Loucy (cell line): ENCODE measurements around the gene SPATA9.
A peak's percentile ranks its signal among the peaks of the same experiment; 100 is the strongest.

Source experiments
- H2AFZ ChIP-seq: fragments of 200-600 bp; sonication (generic); 2 replicates; pipeline ENCODE4 v1.6.0; 2016; ENCODE audit warnings: antibody characterized with exemption, mild to moderate bottlenecking, low read length, moderate library complexity
- H3F3A ChIP-seq: fragments of 200-600 bp; 2 replicates; pipeline ENCODE4 v1.6.0; 2016; ENCODE audit warnings: antibody characterized with exemption, low read depth, mild to moderate bottlenecking
- H3K27me3 ChIP-seq: fragments of 200-600 bp; sonication (generic); 2 replicates; pipeline ENCODE4 v1.6.1; 2014; ENCODE audit warnings: low read length, mild to moderate bottlenecking; ENCODE audit not compliant: insufficient read depth, poor library complexity, severe bottlenecking
- H3K36me3 ChIP-seq: fragments of 200-600 bp; sonication (generic); 2 replicates; pipeline ENCODE4 v1.6.1; 2016; ENCODE audit warnings: low read length; ENCODE audit not compliant: insufficient read depth
- H3K4me1 ChIP-seq: fragments of 200-600 bp; sonication (generic); 2 replicates; pipeline ENCODE4 v1.5.1; 2014; ENCODE audit warnings: low read length, mild to moderate bottlenecking; ENCODE audit not compliant: insufficient read depth, poor library complexity, severe bottlenecking
- H3K4me2 ChIP-seq: fragments of 200-600 bp; sonication (generic); 2 replicates; pipeline ENCODE4 v1.6.0; 2014; ENCODE audit warnings: antibody characterized with exemption, low read length, low read depth, mild to moderate bottlenecking; ENCODE audit not compliant: poor library complexity, severe bottlenecking
- H3K4me3 ChIP-seq: fragments of 200-600 bp; sonication (generic); 2 replicates; pipeline ENCODE4 v1.5.1; 2014; ENCODE audit warnings: low read length, mild to moderate bottlenecking, mixed read lengths; ENCODE audit not compliant: poor library complexity, severe bottlenecking
- H3K79me2 ChIP-seq: fragments of 200-600 bp; sonication (generic); 2 replicates; pipeline ENCODE4 v1.6.1; 2014; ENCODE audit warnings: low read length; ENCODE audit not compliant: insufficient read depth
- H3K9ac ChIP-seq: fragments of 200-600 bp; sonication (generic); 2 replicates; pipeline ENCODE4 v1.6.0; 2014; ENCODE audit warnings: mild to moderate bottlenecking, low read depth, low read length, moderate library complexity; ENCODE audit not compliant: poor library complexity, severe bottlenecking
- H3K9me2 ChIP-seq: fragments of 200-600 bp; sonication (generic); replicated peaks from 2 replicates; pipeline ENCODE4 v1.6.1; 2016; ENCODE audit warnings: low read depth, low read length, mixed read lengths
- H3K9me3 ChIP-seq: fragments of 200-600 bp; sonication (generic); 2 replicates; pipeline ENCODE4 v1.6.1; 2014; ENCODE audit warnings: mild to moderate bottlenecking, antibody characterized with exemption, low read length, low read depth; ENCODE audit not compliant: insufficient read depth
- H4K20me1 ChIP-seq: fragments of 200-600 bp; sonication (generic); 2 replicates; pipeline ENCODE4 v1.6.0; 2014; ENCODE audit warnings: antibody characterized with exemption, low read length, mild to moderate bottlenecking; ENCODE audit not compliant: insufficient read depth, poor library complexity, severe bottlenecking
- EZH2phosphoT487 ChIP-seq: fragments of 200-600 bp; IDR thresholded peaks from 2 replicates; pipeline ENCODE4 v1.6.1; 2018; ENCODE audit warnings: antibody characterized with exemption, mild to moderate bottlenecking, moderate library complexity, borderline replicate concordance
- TF ChIP-seq, protein P1 (sequence below): fragments of 200-600 bp; sonication (generic); conservative IDR thresholded peaks from 2 replicates; pipeline ENCODE4 v1.5.1; 2014; ENCODE audit warnings: mild to moderate bottlenecking, antibody characterized with exemption, low read length

The SPATA9 gene

DNA sequence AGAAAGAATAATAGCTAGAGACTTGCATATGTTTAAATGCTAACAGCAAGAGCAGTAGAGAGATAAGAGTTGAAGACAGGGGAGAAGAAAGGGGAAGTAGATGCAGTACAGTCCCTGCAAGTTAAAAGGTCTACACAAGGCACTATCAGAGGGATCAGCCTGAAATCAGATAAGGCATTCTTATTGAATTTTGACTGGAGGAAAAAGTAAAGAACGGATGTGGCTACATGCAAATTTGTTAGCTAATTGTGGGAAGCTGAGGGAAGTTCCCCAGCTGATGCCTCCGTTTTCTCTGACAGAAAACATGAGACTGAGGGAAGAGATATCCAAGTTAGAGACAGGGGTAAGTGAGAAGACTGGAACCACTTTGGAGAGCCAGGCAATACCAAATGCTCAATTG, 35.4 kb upstream of the SPATA9 start:
- no peak overlapping the region for H2AFZ ChIP-seq
- H3K36me3 ChIP-seq: no peaks in the 10 kb centered on the region
- peak overlapping the region; percentile 37 for H3K4me3 ChIP-seq
- H3K9me3 ChIP-seq: no peaks in the 10 kb centered on the region
- H3K9me2 ChIP-seq: no peaks in the 10 kb centered on the region
- no peaks in the 10 kb centered on the region for H3K79me2 ChIP-seq
- H3K4me1 ChIP-seq: peaks cover 41% of the 10 kb centered on the region
- H4K20me1 ChIP-seq: no peaks in the 10 kb centered on the region
- H3K4me2 ChIP-seq: peak overlapping the region; percentile 72
- H3K9ac ChIP-seq: peak overlapping the region; percentile 35
- 0 out of 2 replicates have a peak, but pooled peaks cover 4% of the 10 kb centered on the region for H3F3A ChIP-seq
- H3K27me3 ChIP-seq: no peaks in the 10 kb centered on the region
- TF ChIP-seq, protein P1, sequence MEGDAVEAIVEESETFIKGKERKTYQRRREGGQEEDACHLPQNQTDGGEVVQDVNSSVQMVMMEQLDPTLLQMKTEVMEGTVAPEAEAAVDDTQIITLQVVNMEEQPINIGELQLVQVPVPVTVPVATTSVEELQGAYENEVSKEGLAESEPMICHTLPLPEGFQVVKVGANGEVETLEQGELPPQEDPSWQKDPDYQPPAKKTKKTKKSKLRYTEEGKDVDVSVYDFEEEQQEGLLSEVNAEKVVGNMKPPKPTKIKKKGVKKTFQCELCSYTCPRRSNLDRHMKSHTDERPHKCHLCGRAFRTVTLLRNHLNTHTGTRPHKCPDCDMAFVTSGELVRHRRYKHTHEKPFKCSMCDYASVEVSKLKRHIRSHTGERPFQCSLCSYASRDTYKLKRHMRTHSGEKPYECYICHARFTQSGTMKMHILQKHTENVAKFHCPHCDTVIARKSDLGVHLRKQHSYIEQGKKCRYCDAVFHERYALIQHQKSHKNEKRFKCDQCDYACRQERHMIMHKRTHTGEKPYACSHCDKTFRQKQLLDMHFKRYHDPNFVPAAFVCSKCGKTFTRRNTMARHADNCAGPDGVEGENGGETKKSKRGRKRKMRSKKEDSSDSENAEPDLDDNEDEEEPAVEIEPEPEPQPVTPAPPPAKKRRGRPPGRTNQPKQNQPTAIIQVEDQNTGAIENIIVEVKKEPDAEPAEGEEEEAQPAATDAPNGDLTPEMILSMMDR: no peak

DNA sequence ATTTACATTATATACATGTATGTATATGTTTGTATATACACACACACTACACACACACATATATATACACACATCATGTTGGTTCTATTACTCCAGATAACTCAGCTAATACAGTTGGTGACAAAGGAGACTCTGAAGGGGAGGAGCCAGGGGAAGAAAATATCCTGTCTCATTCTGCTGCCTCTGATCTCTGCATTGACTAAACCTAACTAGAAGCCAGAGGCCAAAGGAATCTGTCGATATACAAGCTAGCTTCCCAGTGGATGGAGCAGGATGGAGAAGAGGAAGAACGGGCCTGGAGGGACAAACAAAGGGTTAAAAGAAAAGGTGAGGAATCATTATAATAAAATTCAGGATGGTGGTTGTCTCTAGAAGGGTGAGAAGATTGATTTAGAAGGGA, 34.6 kb upstream of the SPATA9 start:
- Histone ChIP-seq H3F3A (0 out of 2 replicates have a peak, but pooled peaks cover 4% of the 10 kb centered on the region), H3K79me2 (no peaks in the 10 kb centered on the region), H4K20me1 (no peaks in the 10 kb centered on the region), H3K9ac (peak overlapping the region; percentile 35), H3K9me3 (no peaks in the 10 kb centered on the region), H3K9me2 (no peaks in the 10 kb centered on the region), H3K4me2 (peak overlapping the region; percentile 72), H3K4me3 (peak overlapping the region; percentile 37), H3K36me3 (no peaks in the 10 kb centered on the region), H2AFZ (no peak overlapping the region), H3K4me1 (peaks cover 38% of the 10 kb centered on the region), H3K27me3 (no peaks in the 10 kb centered on the region)
- TF ChIP-seq, protein P1: no peak
- no peak for TF ChIP-seq EZH2phosphoT487

DNA sequence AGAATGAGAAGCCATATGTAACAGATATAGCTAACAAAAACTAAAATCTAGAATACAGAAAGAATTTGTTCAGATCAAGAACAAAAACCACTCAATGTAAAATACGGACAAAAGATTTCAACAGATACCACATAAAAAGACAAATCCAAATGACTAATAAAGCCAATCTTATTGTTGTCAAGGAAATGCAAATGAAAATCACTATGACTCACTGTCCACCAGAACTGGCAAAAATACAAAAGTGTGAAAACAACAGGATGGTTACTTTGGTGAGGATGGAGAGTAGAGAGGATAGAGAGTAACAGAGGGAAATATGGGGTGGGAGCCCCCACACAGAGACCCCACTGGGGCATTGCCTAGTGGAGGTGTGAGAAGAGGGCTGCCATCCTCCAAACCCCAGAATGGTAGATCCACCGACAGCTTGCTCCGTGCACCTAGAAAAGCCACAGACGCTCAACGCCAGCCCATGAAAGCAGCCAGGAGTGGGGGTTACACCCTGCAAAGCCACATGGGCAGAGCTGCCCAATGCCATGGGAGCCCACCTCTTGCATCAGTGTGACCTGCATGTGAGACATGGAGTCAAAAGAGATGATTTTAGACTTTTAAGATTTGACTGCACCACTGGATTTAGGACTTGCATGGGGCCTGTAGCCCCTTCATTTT, 33.1 kb upstream of the SPATA9 start:
- H3K79me2 ChIP-seq: no peaks in the 10 kb centered on the region
- no peaks in the 10 kb centered on the region for H3K9me2 ChIP-seq
- H3K4me3 ChIP-seq: no peak overlapping the region
- no peaks in the 10 kb centered on the region for H3K9me3 ChIP-seq
- peaks cover 36% of the 10 kb centered on the region for H3K4me1 ChIP-seq
- no peak overlapping the region for H2AFZ ChIP-seq
- no peaks in the 10 kb centered on the region for H4K20me1 ChIP-seq
- H3K36me3 ChIP-seq: no peaks in the 10 kb centered on the region
- no peaks in the 10 kb centered on the region for H3K27me3 ChIP-seq
- no peak for TF ChIP-seq EZH2phosphoT487
- TF ChIP-seq, protein P1: no peak
- H3F3A ChIP-seq: 0 out of 2 replicates have a peak, but pooled peaks cover 4% of the 10 kb centered on the region
- H3K4me2 ChIP-seq: no peak overlapping the region
- H3K9ac ChIP-seq: no peak overlapping the region
